AG04449 (cell line): ENCODE measurements around the gene CXCL6.

Experiments used
- CTCF ChIA-PET: fragments of 350-600 bp; formaldehyde crosslinking; extraction: SDS; loops from one replicate; lab custom pipeline; 2021; ENCODE audit warnings: antibody characterized with exemption; lab: Yijun Ruan, JAX
- POLR2A ChIA-PET: fragments of 400-600, 350-600 bp; formaldehyde crosslinking; extraction: SDS; loops from one replicate; lab custom pipeline; 2020; ENCODE audit warnings: antibody characterized with exemption, inconsistent platforms; lab: Yijun Ruan, JAX
- DNase-seq: peaks from one replicate; pipeline ENCODE4 v3.0.0-alpha.2; 2010; ENCODE audit warnings: low read depth, low spot score
- H3K4me3 ChIP-seq: 2 replicates; pipeline ENCODE4 v1.5.1; 2011; ENCODE audit warnings: low read depth, mild to moderate bottlenecking, control low read depth, low read length
- CTCF ChIP-seq: IDR thresholded peaks from one replicate; pipeline ENCODE4 v1.5.1; 2011; ENCODE audit warnings: mild to moderate bottlenecking, moderate library complexity, low read length, control low read depth, inconsistent platforms; ENCODE audit not compliant: insufficient read depth; ENCODE audit errors: missing control alignments

CXCL6 gene

DNA sequence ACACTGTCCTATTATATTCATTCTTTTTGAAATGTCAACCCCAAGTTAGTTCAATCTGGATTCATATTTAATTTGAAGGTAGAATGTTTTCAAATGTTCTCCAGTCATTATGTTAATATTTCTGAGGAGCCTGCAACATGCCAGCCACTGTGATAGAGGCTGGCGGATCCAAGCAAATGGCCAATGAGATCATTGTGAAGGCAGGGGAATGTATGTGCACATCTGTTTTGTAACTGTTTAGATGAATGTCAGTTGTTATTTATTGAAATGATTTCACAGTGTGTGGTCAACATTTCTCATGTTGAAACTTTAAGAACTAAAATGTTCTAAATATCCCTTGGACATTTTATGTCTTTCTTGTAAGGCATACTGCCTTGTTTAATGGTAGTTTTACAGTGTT, 34.3 kb downstream of the CXCL6 start:
- DNase-seq: no peak
- ChIA-PET CTCF (no interaction called here), POLR2A (no interaction called here)
- H3K4me3 ChIP-seq: no peak overlapping the region
- TF ChIP-seq CTCF: no peak

DNA sequence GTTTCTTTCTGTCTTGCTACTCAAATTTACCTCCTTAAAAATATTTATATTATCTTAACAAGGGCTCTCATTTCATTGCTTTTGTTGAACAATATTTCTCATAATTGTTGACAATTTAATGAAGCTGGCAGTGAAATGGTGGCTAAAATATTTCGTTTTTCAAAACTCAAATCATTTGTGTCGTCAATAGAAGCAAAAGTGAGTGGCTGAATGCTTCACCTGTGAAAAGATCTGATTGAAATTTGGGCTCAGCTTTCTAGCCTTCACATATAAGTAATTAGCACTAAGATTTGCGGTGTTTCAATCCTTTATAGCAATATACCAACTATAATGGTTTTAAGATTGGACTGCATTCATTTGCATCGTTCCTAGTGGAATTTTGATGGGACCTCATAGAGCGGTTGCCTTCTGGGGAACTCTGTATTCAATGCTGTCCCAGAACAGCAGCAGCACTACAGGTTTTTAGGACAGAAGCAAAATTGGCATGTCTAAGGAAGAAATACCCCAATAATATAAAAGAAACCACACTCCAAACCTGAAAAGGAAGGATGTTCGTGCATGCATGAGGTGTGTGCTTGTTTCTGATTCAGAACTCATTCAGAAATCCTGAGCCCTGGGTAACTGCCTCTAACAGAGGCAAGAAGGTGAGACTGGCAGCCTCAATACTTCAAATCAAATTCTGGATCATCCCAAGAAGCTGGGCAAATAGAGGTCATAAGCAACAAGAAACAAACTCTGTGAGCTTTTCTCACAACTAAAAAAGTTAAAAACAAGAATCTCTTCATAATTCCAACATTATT, 35.2 kb downstream of the CXCL6 start:
- no peak for TF ChIP-seq CTCF
- ChIA-PET CTCF (interaction anchor here (1.0 to 1.5 kb wide), 2 partner anchors 20 to 144 kb away, joined by 3 to 4 read pairs; no protein-coding TSS in a partner anchor), POLR2A (no interaction called here)
- no peak for DNase-seq
- no peak overlapping the region for H3K4me3 ChIP-seq

DNA sequence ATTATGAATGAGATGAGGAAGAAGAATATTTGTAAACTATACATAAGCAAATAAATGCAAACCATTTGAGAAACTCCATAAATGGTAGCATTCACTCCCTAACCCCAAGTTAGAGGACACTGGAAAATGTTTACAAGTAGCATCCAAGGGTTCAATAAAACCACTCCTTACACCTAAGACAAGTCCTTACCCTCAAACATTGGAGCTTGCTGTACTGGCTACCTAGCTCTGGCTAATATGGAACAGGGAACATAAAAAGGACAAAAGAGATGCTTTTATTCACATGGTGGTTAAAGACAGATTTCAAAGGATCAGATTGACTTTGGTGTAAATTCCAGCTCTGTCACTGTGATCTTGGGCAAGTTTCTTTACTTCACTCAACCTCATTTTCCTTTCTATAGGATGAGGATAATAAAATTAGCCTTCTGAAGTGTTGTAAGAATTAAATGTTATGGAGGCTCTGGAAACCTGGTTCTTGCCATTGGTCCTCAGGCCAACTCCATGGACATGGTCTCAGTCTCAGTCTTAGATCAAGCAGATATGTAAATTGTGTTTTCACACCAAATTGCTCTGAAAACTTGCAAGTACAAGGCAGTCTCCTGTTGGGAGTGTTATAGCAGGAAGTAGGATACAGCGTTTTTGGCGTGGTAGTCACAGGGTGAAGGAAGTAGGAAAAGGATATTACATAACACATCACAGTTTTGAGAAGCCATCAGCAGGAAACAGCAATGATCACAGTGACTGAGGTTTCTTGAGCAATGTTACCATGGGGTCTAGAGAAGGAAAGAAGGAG, 36.0 kb downstream of the CXCL6 start:
- POLR2A ChIA-PET: no interaction called here
- TF ChIP-seq CTCF: no peak

GRCh38 chr4:73874386-73874785, 37.9 kb downstream of the CXCL6 start:
- H3K4me3 ChIP-seq: no peak overlapping the region
- no peak for DNase-seq
- ChIA-PET POLR2A (no interaction called here), CTCF (interaction anchor here (1.1 kb wide), 1 partner anchor 10 kb away, joined by 3 read pairs; no protein-coding TSS in a partner anchor)
- no peak for TF ChIP-seq CTCF

More for the DNA sequence above, 36.0 kb downstream of the CXCL6 start:
- CTCF ChIA-PET: interaction anchor here (1.0 to 1.5 kb wide), 2 partner anchors 21 to 145 kb away, joined by 3 to 4 read pairs; no protein-coding TSS in a partner anchor
- no peak for DNase-seq
- H3K4me3 ChIP-seq: no peak overlapping the region

DNA sequence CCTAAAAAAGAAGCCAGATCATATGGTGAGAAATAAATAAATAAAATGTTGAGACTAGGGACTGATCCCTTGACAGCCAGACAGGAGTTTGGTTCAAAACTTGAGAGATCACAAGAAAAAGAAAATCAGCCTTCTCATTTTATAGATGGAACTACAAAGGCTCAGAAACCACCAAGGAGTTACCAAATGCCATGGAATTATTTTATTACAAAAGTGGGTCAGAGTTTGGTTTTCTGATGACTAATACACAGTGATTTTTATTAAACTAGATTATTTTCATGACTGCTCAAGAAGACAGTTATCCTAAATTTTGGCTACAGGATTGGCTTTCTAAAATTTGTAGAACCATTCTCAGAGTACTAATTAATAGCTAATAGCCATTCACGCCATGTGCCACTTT, 38.9 kb downstream of the CXCL6 start:
- no peak for TF ChIP-seq CTCF
- ChIA-PET CTCF (interaction anchor here (1.0 kb wide), 1 partner anchor 13 kb away, joined by 3 read pairs; no protein-coding TSS in a partner anchor), POLR2A (no interaction called here)
- no peak for DNase-seq
- no peak overlapping the region for H3K4me3 ChIP-seq

- no peak for TF ChIP-seq CTCF
- POLR2A ChIA-PET: interaction anchor here (0.7 kb wide), 1 partner anchor 173 kb away, joined by 3 read pairs; no protein-coding TSS in a partner anchor
- CTCF ChIA-PET: interaction anchor here (1.0 kb wide), 1 partner anchor 19 kb away, joined by 3 read pairs; no protein-coding TSS in a partner anchor
- no peak overlapping the region for H3K4me3 ChIP-seq
- DNase-seq: no peak
Observed at GRCh38 chr4:73883306-73883705, 46.8 kb downstream of the CXCL6 start.
